GM12873 (cell line): ENCODE data around the gene BNIP3.

Experiments
- TF ChIP-seq, protein P1 (sequence below): IDR thresholded peaks from 2 replicates; pipeline ENCODE4 v1.5.1; 2012; ENCODE audit warnings: low read depth, mild to moderate bottlenecking, moderate library complexity, low read length, control low read depth; ENCODE audit not compliant: insufficient read depth; ENCODE audit errors: missing control alignments

The BNIP3 gene

DNA sequence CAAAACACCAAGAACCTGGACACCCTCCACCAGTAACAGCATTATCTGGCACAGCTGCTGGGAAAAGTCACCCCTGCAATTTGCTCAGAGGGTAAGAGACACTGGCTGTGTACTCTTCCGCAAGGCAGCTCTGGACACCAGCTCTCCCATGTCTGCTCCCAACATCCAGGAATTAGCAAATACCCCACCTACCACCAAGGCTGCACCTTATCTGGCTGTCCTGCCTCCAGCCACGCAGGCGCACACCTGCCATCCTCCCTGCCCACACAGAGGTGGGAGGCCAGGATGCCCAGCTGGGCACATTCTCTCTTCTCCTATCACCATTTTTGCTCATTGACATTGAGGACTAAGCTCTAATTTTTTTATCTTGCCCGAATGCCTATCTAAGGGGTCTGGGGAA is 20.3 kb upstream of the BNIP3 start:
- TF ChIP-seq, protein P1, sequence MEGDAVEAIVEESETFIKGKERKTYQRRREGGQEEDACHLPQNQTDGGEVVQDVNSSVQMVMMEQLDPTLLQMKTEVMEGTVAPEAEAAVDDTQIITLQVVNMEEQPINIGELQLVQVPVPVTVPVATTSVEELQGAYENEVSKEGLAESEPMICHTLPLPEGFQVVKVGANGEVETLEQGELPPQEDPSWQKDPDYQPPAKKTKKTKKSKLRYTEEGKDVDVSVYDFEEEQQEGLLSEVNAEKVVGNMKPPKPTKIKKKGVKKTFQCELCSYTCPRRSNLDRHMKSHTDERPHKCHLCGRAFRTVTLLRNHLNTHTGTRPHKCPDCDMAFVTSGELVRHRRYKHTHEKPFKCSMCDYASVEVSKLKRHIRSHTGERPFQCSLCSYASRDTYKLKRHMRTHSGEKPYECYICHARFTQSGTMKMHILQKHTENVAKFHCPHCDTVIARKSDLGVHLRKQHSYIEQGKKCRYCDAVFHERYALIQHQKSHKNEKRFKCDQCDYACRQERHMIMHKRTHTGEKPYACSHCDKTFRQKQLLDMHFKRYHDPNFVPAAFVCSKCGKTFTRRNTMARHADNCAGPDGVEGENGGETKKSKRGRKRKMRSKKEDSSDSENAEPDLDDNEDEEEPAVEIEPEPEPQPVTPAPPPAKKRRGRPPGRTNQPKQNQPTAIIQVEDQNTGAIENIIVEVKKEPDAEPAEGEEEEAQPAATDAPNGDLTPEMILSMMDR = no peak

GRCh38 chr10:132001238-132001972 is 19.7 kb upstream of the BNIP3 start:
- TF ChIP-seq, protein P1 = no peak

GRCh38 chr10:131998845-131999681 is 17.3 kb upstream of the BNIP3 start:
- TF ChIP-seq, protein P1 = no peak

GRCh38 chr10:131998050-131998844 is 16.5 kb upstream of the BNIP3 start:
- TF ChIP-seq, protein P1 = no peak

DNA sequence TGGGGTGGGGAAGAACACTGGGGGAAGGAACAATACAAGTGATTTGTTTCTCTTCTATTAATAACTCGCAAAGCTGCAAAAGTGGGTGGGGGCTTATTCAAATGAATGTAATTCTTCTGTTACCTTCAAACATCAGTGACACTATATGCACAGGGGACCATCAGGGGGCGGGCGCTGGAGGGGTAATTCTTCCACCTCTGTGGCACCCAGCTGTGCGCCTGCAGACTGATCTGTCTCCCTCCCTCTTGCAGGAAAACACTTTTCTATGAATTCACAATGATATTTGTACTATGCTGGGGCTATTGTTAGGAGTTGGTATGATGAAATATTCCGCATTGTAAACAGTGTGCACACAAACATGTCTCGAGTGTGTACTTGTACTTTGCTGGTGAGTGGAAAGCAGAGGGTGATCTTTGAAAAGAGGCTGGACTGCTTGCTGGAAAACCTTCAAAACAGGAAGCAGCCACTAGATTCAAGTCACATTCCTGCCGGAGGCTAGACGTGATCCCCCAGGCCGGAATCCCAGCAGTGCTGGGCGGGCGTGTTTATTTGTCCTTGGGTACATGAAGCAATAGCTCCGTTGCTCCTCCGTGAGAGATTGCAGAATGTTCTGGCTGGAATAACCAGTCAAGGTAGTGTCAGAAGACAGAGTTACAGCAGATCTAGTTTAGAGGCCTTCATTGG is 15.8 kb upstream of the BNIP3 start:
- TF ChIP-seq, protein P1 = no peak

- TF ChIP-seq, protein P1 = no peak
These were observed 15.0 kb upstream of the BNIP3 start for GRCh38 chr10:131996466-131997365.
